Erythroblast (primary cell): ENCODE measurements around the gene SIAH3.

Source experiments
- DNase-seq, 2 experiments: peaks; one replicate each; lab custom pipeline; 2025; lab: John Stamatoyannopoulos, UW
- GATA1 ChIP-seq: IDR thresholded peaks from 2 replicates; pipeline ENCODE4 v1.6.1; 2011; ENCODE audit warnings: low read depth, mild to moderate bottlenecking, control low read depth, low read length, moderate library complexity
- POLR2A ChIP-seq: IDR thresholded peaks from 2 replicates; pipeline ENCODE4 v1.6.1; 2011; ENCODE audit warnings: mild to moderate bottlenecking, low read length

SIAH3 gene

DNA sequence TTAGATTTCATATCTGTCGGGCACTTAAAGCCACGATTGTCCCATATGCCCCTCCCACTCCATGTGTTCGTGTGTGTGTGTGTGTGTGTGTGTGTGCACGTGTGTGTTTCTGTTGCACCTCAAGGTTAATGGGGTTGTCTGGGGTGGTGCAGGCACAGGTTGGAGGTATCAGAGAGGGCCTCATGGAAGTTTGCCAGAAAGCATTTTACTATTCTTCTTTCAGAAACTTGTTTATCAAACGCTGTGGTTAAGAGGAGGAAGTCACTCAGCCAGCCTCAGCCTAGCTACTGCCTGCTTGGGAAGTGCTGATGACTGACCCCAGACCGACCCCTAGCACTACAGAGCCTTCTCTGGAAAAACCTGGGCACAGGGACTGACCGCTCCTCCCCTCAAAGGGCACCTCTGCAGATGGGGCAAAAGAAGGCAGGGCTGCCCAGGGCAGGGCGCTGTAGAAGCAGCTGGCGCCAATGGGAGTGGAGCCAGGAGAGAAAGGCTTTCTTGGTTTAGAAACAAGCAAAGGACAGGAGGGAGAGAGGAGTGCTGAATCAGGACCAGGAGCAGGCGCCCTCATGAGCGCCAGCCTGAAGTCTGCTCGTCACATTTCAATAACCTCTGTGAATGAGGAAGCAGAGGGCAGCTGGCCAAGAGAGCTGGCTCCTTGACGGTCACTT, 3.9 kb downstream of the SIAH3 start:
- no peak for DNase-seq

DNA sequence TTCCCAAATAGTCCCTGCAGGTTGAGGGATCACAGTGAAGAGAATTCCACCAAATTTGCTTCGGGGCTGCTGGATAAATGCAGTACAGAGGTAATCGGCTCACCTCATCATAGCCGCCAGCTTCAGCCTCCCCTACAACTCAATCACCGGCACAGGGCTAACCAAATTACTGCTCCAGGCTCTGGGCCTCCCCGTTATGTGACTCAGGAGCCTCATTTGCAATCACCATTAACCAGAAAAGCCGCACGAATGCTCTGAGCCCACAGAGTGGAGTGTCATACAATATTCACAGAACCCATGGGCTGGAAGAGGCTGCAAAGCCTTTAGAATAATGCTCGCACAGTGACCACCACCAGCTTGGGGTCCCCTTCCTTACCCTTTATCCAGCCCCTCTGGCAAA, 4.9 kb downstream of the SIAH3 start:
- no peak for DNase-seq
- TF ChIP-seq GATA1 (no peak), POLR2A (no peak)

More for the DNA sequence above, 3.9 kb downstream of the SIAH3 start:
- TF ChIP-seq GATA1 = no peak
- TF ChIP-seq POLR2A = no peak

DNA sequence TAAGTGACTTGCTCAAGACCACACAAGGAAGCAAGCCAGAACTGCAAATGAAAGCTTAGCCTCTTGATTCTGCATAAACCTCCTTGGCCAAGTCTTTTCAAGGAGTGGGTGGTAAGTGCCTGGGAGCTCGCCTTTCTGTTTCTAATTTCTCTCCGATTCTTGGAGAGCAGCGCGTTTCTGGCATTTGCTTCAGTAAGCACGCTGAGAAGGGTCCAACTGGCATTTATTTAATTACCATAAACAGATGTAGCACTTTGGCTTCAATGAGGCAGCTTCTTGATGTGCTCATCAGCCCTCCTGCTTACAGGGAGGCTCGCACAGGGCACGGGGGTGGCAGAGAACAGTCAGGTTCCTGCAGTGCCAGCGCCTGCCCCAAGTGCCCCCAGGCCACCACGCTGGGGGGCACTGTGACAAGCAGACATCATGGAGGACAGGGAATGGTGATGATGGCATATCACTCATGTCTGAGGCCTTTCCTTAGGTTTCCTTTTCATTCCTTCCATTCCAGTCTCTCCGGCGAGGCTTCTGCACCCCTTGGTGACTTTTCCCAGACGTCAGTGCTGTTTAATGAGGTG, 13.3 kb downstream of the SIAH3 start:
- DNase-seq = no peak
- no peak for TF ChIP-seq GATA1
- no peak for TF ChIP-seq POLR2A

DNA sequence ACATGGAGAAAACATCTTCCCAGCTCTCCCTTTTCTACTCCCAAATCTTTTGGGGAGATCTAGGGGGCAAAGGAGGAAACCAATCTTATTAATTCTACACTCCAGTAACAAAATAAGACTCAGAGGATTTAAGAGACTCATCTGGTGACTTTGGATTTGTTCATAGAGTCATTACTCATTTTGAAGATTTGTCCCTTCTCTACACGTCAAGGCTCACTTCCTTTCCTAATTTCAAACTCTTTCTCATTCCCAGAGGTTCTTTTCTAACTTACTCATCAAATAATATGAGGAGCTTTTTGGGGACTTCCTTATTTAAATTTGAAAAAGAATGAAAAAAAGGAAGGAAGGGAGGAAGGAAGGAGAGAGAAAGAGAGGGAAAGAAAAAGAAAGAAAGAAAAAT, 14.4 kb downstream of the SIAH3 start:
- DNase-seq = no peak
- TF ChIP-seq POLR2A = no peak
- no peak for TF ChIP-seq GATA1

DNA sequence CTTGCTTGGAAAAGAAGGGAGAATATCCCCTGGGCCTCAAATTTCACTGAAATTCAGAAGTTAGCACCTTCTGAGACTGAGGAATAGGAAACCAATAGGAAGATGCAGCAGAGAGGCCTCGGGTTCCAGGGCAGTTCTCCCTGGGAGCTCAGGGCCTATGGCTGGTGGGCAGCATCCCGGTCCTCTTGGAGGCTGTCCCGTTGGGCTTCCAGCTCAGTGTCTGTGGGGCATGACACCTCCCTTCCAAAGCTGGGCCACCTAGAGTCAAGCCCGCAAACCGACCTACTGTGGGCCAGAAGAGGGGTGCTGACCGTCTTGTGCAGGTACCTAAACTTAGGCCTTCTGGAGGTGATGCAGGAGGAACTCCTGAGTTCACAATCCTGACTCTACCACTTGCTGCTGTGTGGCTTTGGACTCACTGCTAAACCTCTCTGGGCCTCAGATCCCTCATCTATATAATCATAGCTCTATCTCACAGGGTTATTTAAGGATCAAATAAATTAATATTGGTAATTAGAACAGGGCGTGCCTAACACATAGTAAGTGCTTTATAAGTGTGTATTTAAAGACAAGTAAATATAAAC, 17.1 kb downstream of the SIAH3 start:
- DNase-seq = no peak
- TF ChIP-seq POLR2A (no peak), GATA1 (no peak)

DNA sequence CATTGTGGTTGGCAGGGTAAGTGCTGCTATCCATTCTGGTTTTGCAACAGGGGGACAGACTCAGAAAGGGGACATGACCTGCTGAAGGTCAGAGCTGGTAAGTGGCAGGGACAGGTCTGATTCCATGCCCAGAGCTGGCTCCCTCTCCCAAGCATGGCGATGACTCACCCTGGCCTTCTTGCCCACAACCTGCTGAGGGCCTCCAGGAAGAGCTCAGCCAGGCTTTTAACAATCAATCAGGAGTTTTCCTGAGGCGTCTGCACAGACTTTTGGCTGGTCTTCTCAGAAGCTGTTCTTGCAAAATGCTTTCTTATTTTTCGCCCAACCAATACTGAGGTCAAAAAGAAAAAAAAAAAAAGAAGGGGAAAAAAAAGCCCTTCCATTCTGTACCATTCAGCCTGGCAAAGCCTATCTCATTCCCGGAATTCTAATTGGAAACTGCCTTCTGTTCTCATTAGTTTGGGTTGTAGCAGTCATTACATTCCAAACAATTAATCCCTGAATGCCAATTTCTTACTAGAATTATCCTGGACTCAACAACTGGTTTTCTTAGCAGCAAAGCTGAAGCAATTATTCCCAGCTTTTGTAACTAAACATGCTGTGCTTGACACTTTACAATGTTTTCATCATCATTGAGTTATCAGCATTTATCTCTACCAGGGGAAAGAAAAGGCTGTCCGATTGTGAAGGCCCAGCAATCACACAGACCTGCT, 17.7 kb downstream of the SIAH3 start:
- TF ChIP-seq POLR2A (no peak), GATA1 (no peak)
- no peak for DNase-seq

DNA sequence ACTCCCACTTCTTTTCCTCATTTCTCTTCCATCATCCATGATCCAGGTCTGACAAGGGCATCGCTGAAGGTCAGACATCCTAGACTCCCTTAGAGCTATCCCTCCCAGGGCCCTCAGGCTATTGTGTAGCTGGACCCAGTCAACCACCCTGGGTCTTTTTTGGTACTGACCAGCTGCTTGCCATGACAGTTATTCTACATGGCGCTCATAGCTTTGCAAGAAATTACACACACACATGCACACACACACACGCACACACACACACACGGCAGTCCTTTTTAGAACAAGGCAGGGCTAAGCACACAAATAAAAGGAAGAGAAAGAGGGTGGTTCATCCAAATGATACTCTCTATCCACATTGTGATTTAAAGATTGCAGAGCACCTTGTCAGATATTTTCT, 18.3 kb downstream of the SIAH3 start:
- TF ChIP-seq GATA1 (no peak), POLR2A (no peak)
- no peak for DNase-seq

DNA sequence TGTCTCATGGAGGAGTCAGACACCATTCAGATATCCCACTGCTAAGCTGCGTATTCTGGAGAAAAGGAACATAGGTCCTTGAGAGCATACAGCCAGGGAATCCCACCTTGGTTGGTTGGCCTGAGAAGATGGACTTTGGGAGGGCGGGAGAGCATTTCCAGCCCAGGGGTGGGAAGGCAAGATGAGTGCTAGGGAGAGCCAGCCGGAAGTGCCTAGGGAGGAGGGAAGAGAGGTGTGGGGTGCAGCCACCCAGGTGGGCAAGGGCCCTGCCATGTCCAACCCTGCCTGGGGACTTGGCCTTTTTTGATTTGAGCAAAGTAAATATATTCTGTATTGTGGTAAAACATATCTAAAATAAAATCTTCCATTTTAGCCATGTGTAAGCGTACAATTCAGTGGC, 19.7 kb downstream of the SIAH3 start:
- no peak for DNase-seq
- TF ChIP-seq POLR2A = no peak
- no peak for TF ChIP-seq GATA1

DNA sequence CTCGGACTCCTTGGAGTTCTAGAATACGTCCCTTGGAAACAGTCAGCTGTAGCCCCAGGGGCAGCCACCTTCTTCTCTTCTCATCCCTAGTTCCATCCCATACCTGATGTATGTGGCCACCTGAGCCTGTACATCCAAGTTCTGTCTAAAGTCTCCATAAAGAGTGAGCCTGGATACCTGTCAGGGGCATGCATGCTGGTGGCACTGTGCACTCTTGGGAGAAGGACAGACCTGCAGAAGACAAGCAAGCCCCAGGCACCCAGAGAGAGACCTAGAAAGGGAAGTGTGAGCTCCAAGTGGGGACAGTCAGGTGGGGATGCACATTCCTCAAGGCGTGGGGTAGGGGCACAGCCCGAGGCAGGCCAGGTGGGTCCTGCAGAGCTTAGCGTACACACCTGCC, 21.4 kb downstream of the SIAH3 start:
- no peak for TF ChIP-seq POLR2A
- TF ChIP-seq GATA1 = no peak
- DNase-seq = no peak

DNA sequence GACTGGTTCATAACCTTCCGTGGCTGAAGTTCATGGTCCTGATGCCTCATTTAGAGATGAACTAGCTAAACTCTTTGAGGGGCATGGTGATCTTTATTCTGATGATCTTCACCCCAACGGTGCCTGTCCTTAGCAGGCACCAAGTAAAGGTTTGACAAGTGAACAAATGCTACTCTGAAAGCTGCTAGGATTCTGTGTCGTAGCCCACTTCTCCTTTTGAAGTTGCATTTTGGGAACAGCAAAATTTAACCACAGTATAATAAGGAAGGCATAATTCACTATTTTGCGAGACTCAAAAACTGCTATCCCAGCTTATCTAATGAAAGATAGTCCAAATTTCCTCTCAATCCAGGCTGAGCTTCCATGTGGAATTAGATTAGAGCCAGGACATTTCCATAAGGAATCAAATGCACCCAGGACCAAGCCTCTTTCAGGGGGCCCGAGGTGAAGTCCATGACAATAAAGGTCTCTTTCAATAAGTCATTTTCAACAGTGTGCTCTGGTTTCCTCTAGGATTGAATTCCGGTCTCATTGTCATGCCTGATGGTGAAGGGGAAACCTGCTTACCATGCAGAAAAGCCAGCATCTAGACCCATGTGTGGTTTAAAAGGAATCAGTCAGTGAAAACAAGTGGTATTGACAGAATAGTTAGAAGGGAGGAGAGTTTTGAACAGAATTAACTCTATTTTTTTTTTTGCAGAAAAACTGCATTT, 23.1 kb downstream of the SIAH3 start:
- TF ChIP-seq POLR2A = no peak
- TF ChIP-seq GATA1 = no peak
- DNase-seq = no peak

DNA sequence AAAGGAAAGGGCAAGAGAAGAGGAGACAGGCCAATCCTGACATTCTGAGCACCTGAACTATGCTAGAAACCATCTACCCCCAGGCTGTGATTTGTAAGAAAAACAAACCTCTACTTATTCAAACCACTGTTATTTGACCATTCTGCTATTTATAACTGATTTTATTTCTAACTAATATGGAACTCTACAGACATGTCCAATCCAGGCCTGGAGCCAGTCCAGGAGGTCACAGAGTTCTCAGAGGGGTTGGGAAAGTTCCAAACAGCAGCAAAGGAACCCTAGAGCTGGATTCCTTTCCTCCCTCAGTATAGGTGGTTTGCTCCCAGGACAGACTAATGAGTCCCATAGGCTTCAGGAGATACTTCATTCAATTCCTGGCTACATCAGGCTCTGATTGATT, 24.2 kb downstream of the SIAH3 start:
- no peak for DNase-seq
- no peak for TF ChIP-seq POLR2A
- no peak for TF ChIP-seq GATA1

DNA sequence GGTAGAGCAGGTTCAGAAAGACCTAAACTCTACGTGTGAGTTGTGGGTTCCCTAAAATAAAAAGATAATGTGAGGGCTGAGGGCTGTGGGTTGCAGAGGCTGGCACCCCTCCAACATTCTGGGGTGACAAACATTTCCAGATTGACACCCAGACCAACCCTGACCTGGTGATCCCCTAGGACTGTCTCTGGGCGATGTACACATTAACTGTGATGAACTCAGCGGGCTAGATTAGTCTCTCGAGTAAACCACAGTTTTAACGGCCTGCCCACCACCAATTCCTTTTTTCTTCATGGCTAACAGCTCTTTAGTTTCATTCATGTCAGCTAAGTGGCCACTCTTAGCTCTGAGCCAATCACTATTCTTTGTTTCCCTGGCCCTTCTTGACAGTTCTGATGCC, 24.8 kb downstream of the SIAH3 start:
- TF ChIP-seq POLR2A = no peak
- TF ChIP-seq GATA1 = no peak
- no peak for DNase-seq

DNA sequence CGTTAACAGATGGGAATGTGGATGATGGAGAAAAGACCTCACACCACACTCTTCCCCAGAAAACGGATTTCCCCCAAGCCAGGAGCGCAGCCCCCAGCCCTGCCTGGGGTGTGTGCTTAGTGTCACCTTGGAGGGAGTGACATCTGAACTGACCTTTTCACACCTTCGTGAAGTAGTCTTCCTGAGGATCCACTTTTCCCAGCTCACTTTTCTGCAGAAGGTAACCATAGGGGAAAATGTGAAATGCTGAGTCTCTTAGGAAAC, 26.2 kb downstream of the SIAH3 start:
- TF ChIP-seq GATA1 (no peak), POLR2A (no peak)
- DNase-seq = no peak

DNA sequence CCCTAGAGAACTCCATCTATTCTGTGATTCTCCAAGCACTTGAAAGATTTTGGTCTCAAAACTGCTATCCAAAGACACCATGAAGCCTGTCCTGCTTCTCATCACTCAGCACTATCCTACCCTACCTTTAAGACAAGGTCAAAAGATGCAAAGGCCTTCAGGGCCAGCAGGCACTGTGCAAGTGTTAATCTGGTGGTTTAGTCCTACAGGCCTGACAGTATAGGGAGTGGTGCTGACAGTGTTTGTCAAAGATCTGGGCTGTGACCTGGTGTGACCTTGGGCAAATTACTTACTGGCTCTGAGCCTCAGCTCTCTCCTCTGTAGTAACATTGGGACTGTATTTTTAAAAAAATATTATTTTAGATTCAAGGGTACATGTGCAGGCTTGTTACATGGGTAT, 28.0 kb downstream of the SIAH3 start:
- peak; percentile 44 to 51 for DNase-seq
- TF ChIP-seq GATA1 (no peak), POLR2A (no peak)
